HG03520 (cell line): Measurements from ENCODE around the gene IL22RA1.

Experiments
- ATAC-seq: cut with Tn5 transposase; IDR thresholded peaks from one replicate; pipeline ENCODE4 v1.9.1; 2021; ENCODE audit warnings: mild to moderate bottlenecking, moderate library complexity; ENCODE audit not compliant: unreplicated experiment

Gene IL22RA1

DNA sequence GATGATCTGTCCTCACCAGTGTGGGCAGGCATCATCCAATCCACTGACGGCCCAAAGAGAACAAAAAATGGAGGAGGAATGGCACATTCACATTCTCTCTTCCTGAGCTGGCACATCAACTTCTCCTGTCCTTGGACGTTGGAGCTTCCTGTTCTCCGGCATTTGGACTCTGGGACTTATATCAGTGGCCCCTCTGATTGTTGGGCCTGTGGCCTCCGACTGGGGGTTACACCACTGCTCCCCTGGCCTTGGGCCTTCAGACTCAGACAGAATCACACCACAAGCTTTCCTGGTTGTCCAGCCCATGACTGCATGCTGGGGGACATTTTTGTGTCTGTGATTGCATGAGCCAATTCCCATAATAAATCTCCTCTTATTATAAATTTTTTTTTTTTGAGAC lies 24.1 kb upstream of the IL22RA1 start:
- no peak for ATAC-seq

DNA sequence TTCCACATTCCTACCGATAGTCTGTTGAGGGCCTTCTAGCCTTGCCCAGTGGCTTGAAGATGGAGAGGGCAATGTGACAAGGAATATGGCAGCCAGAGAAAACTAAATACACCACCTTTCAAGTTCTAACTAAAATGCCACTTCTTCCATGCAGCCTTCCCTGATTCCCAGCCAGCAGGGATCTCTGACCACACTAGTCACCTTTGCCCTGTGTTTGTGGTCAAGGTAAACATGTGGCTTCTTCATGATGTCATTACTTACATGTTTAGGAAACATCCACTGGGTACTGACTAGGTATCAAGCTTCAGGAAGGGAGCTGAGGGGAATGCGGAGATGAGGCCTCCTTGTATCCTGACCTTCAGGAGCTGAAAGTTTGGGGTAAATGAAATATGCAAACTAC lies 22.6 kb upstream of the IL22RA1 start:
- ATAC-seq = no peak

DNA sequence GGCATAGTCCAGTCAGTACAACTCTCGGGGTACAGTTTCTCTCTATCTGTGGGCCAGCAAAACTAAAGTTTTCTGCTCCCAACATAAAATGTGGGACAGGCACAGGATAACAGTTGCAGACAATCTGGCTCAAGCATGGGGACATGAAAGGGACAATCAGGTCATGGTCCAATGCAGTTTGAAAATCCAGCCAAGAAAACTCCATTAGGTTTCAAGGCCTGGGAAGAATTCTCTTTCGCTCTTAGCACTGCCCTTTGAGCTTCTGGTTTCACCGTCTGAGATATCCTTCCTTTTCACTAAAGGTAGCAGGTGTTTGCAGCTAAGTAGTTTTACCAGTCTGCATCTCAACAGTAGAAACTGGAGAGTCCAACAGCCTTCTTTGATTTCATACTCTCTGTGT lies 21.1 kb upstream of the IL22RA1 start:
- ATAC-seq = no peak

DNA sequence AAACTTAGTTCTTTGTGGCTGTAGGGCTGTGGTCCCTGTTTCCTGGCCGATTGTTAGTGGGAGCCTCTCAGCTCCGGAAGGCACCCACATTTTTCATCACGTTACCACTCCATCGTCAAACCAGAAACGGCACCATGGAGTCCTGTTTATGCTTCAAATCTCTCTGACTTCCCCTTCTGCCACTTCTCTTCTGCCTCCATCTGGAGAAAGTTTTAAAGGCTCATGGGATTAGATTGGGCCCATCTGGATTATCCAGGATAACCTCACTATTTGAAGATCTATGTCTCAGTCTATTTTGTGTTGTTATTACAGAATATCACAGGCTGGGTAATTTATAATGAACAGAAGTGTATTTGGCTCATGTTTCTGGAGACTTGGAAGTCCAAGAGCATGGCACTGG lies 19.3 kb upstream of the IL22RA1 start:
- ATAC-seq = no peak

DNA sequence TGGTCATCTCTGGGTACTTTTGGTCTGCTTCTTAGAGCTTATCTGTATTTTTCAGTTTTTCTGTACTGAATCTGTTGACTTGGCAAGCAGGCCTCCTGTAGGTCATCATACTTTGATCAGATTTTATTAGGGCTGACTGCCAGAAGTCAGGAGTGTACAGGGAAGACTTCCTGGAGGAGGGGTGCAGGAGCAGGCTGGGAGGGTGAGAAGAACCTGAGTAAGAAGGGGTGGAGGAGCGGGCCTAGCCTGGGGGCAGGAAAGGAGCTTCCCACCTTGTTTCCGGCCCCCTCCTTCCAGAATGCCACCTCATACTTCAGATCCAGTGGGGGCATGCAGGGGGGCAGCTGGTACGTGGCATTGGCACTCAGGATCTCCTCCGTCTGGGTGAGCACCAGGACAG lies 18.3 kb upstream of the IL22RA1 start:
- no peak for ATAC-seq

DNA sequence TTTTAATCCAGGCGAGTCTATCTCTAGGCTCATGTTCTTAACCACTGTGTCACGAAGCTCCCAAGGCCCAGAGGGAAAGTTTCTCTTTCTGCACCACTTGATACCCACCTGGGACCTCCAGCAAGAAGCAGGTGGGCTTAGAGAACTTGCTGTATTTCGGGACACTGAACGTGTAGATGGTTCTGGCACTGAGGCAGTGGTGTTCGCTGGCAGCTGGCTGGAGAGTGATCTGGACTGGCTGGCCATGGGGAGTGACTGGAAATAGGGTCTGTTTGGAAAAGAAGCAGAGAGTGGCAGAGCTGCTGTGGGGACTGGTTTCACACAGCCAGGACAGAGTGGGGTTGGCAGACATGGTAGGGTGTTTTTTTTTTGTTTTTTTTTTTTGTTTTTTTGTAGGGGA lies 16.4 kb upstream of the IL22RA1 start:
- no peak for ATAC-seq

DNA sequence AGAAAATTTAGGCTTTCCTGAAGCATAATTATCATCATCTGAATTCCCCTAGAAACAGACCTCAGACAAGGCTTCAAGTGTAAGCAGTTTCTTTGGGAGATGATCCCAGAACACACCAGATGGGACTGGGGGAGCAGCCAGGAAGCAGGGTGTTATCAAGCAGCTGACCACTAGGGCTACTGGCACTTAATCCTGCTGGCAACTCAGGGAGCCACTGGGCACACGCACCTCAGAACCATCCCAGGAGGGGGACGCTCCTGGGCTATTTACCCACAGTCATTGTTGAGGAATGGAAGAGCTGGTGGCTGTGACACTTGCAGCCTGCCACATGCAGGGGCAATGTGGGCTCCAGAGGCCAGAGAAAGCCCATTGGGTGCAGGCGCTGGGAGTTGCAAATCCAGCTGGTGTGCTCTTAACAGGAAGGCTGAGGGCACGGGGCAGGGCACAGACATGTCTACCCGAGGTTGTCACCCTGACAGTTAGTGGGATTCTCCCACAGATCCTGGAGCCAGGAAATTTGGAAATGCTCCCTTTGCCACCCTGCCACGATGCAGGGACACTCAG lies 15.1 kb upstream of the IL22RA1 start:
- no peak for ATAC-seq

DNA sequence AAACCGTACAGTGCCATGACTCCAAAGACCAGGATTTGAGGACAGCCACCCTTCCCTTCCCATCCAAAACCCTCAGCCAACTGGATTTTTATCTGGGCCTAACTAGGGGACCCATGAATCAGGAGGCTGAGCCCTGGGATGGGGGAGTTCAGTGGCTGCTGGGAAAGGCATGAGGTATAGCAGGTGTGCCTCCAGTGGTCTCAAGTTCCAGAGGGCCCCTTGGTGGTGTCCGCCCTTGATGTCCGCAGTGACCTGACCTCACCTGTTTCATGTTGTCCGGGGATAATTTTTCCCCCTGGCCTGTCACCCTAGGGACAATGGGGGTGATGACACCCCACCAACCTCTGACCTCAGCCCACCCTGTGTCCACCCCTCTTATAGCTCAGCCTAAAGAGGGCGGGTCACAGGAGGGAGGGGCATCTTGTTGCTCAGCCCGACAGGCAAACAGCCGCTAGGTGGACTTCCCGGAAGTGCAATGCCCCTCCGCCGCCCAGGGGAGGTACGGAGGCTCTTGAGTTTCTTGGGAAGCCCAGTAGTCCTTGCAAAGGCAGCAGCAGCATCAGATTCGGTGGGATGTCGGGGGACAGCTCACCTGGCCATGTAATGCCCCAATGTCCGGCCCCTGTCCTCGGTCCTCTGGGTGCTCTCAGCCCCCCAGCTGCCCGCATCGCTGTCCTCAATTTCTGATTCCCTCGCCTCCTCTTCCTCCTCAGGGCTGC lies 13.8 kb upstream of the IL22RA1 start:
- no peak for ATAC-seq

DNA sequence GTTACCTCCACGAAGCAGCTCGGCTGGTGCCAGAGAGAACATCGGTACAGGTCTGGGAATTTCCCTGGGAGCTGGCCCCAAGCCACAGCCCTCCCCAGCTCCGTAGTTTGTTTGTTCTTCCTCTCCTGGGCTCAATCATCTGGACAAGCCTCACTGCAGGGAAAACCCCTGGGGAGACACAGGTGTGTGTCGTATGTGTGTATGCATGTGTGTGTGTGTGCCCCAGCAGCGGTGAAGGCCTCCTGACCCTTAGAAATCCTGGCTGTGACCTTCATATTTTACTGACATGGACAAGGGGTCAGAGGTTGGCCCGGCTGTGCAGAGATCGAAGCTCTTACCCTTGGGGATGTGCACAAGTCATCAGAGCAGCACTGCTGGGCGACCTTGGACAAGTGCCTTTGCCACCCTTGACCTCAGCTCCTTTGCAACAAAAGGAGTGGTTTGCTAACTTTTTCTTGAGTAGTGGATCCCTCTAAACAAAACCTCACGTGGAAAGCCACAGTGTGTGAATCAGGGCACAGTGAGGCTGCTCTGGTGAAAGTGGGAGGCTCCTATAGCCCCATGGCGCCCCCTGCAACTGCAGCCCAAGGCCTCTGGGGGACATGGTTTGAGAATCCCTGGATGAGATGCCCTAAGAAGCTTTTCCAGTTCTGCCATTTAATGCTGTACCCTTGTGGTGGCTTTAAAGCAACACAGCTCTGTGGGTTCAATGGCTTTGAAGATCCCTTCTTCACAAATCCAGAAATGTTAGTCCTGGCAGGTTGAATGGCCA lies 12.3 kb upstream of the IL22RA1 start:
- no peak for ATAC-seq

DNA sequence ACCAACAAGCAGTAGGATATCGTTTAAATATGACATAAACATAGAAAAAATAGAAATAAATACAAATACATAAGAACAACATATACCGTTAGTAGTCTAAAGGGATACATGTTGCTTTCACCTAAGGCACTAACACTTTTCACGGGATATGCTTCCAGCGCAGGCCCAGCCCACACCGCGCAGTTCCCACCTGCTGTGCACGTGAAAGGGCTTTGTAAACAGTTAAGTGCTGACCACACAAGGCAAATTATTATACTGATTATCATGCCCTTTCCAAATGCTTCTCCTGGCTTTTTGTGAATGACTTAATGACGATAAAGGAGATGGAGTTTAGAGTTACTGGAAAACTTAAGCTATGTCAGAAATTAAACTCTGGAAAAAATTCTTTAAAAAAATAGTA lies 11.3 kb upstream of the IL22RA1 start:
- no peak for ATAC-seq

DNA sequence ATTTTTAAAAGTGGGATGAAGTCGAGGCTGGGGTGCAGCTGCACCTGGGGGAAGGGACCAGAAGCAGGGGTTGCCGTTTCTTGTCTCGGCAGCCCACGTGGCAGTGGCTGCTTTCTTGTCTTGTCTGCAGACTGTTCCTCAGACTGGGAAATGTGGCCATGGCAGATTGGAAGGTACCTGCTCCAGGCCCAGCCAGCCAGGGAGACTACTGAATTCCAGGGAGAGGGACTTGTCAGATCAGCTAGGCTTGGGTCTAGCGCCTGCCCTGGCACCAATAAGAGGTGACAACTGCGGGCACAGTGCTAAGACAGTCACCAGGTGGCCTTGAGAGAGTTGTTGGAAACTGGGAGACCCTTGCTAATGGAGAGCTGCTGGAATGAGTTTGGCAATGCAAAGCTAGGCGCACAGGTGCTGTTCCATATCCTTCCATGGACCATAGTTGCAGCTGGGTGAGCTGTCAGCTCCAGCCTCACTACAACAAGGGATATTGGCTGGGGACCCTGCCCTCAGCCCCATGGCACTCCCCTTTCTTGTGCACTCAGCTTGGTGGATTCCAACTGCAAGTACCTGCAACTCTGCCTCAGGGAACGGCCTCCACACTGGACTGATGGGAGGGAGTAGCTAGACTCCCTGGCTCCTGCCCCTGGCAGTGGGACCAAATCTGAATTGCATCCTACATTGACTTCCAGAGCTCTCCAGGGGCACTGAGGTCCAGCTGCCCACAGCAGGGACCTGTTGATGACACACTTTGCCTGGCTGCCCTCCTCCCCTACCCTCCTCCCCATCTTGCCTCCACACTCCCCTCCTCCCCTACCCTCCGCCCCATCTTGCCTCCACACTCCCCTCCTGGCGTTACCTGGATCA lies 9.9 kb upstream of the IL22RA1 start:
- ATAC-seq = no peak

DNA sequence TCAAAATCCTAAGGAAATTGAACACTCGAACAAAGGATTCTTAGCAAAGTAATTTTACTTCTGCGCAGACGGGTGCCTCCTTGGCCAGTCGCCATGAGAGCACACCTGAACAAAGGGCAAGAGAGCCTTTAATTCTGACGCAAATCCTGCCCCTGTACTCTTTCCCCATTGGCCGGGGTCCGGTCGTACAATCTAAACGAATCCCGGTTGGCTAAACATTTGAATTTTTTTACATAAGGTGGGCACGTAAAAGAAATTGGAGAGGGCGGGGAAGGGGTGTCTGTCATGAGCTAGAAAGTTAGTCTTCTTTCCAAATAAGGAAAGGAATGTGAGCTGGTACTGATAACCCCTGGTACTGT lies 8.2 kb upstream of the IL22RA1 start:
- no peak for ATAC-seq

DNA sequence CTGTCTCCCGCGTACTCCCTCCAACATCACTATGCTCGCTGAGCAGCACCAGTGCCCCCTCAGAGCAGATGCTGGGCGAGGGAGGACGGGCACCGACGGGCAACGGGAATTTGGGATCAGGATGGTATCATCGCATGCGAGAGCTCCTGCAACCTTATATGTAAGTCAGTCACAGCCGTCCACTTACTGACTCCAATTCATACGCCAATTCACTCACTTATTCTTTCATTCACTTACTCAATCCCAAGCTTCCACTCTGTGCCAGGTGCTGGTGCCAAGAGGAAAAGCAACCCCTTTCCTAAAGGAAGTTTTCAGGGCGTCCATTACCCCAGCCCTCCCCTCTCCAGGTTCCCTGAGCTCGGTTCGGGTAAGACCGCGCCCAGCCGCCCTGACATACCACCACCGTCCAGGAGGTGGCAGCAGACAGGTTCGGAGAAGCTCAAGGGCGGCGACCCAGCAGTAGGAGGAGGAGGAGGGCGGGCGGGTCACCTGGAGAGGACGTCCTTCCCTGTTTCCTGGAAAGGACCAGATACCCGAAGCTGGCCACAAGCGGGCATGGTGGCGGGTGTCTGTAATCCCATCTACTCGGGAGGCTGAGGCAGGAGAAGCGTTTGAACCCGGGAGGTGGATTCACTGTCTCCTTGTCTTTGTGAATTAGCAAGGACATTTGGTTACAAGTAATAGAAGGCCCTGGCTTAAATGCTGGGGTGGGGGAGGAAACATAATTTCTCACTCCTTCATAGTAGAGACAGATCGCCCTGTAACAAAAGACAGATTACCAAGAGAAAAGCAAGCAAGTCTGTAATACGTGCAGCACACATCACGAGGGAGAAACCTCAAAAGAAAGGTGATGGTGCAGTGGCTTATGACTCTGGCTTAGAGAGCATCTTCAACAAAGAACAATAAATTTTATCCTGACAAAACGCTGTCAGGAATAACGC lies 7.6 kb upstream of the IL22RA1 start:
- no peak for ATAC-seq

DNA sequence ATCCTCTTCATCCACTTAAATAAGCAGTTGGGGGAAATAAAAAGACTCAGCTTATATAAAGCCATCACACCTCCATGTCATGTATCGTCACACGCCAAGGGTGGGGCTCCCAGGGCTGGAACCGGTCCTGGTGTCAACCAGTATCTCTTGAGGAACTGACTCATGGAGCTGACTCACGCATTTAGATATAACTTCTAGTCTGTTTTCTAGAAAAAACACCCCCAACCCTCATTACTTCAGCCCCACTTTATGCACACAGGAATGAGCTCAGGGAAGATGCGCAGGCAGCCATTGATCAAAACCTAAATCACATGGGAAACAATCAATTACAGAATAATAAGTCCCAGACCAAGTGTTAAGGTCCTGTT lies 6.9 kb upstream of the IL22RA1 start:
- ATAC-seq = no peak

DNA sequence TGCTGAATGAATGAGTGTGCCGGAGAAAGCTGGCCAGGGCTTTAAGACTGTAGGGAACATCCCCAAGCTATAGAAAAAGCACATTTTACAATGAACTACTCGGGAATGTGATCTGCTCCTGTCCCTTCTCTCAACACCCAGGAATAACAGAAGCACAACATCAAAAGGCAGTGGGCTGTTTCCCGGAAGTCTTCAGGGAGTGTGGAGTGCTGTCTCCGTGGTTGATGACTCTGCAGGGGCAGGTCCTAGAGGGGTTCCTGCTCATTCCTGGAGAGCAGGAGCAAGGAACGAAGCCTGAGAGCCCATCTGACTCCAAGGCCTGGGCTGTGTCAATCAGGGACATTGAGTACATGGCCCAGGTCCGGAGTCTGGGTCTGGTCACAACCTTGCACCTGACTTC lies 4.9 kb upstream of the IL22RA1 start:
- no peak for ATAC-seq

DNA sequence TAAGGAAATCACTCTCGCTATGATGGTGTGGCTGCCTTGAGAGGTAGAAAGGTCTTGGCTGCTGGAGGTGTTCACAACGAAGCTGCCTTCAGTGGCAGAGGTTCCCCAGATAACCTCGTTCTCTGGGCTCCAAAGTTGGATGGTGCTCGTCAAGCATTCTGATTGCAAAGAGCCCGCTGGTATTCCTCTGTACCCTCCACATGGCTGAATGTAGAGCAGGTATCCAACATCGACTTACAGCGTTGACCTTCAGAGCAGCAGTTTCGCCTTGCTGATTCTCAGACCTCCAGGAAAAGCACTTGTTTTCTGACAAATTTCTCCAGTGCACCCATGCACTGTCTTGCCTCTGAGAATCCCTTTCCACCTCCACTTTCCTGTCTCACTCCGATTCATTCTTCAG lies 4.3 kb upstream of the IL22RA1 start:
- no peak for ATAC-seq

DNA sequence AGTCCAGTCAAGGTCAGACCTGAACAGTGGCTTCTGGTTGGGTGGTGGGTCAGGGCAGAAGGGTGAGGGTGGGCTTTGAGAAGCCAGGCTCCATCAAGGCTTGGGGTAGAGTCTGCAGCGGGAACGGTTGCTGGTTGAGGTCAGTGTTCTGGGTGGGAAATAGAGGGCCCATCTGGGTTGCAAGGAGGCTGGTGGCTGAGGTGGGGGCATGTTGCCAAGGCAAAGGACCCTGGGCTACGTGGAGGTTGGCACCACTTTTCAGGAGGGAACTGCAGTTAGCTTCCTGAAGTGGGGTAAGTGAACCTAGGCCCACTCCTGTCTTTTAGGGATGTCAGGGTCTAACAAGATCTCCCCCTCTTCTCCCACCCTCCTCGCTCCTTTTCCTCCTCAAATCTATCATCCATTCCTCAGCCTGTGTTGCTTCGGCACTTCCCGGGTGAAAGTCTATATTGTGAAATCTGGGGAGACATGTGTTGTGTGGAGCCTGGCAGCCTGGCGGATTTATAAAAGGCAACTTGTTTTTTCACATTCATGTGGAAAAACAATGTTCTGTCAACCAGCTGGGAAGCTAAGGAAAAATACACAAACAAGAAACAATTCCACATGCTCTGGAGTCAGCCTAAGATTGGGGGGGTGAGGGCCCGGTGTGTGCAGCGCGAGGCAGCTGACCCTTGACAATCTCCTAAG lies 1.5 kb downstream of the IL22RA1 start:
- ATAC-seq = no peak

DNA sequence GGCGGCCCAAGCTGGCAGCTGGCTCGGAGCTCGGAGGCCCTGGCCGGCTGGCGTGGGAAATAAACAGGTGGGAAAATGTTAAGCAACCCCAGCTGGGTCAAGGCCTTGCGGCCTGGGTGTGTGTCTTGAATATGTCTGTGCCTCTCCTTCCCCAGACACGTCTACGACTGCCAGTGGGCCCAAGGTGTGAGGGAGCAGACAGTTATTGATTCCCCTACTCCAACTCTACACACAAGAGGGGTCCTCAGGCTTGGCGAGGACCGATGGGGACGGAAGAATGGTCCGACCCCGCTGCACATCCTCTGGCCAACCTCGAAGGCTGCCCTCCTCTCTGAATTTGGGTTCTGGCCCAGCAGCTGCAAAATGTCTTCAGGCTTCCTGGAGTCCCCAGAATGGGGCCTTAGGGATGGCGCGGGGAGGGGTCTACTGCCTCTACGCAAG lies 2.2 kb downstream of the IL22RA1 start:
- no peak for ATAC-seq

DNA sequence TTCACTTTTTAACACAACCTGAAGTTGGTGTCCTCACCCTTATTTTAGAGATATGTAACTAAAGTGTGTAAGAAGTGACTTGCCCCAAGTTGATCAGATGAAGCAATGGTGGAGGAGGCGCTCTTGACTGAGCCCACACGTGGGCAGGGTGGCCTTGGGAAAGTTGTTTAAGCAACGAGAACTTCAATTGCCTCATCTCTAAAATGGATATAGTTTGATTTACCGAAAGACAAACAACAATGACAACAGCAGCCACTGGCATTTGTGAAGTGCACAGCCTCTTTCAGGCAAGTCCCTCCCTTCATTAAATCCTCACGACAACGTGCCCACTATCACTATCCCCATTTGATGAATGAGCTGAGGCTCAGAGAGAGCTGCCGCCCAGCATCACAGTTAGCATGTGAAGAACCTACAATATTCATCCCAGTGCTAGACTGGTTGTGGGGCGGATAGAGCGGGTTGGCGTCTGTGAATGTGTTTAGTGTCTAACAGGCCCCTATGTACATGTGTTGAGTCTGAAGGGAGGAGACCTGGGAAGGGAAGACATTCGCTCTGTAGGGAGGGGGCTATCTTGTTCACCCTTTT lies 3.0 kb downstream of the IL22RA1 start:
- ATAC-seq = no peak

DNA sequence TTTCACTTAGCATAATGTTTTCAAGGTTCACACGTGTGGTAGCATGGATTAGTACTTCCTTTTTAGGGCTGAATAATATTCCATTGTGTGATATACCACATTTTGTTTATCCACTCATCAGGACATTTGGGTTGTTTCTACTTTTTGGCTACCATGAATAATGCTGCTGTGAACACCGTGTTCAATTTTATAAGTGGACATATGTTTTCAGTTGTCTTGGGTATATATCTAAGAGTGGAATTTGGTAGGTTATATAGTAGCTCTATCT lies 3.8 kb downstream of the IL22RA1 start:
- no peak for ATAC-seq
